GM19467 (cell line): ENCODE data around the gene ATP6V0B.
A peak's percentile ranks its signal among the peaks of the same experiment; 100 is the strongest.

ENCODE experiments used
- ATAC-seq: cut with Tn5 transposase; IDR thresholded peaks from one replicate; pipeline ENCODE4 v1.9.1; 2021; ENCODE audit warnings: mild to moderate bottlenecking, moderate library complexity; ENCODE audit not compliant: unreplicated experiment

The ATP6V0B gene

GRCh38 chr1:43968348-43968948 lies 6.3 kb upstream of the ATP6V0B start:
- no peak for ATAC-seq

GRCh38 chr1:43969416-43969745 lies 5.4 kb upstream of the ATP6V0B start:
- no peak for ATAC-seq

GRCh38 chr1:43969746-43970466 lies 4.9 kb upstream of the ATP6V0B start, which contains the start of gene DPH2:
DPH2 (plus strand) TSS chr1:43970010; CDS start chr1:43970176, 166 bp downstream.
- ATAC-seq: peak; percentile 75

- ATAC-seq: no peak
Measured at GRCh38 chr1:43970502-43970901, 4.3 kb upstream of the ATP6V0B start.

- ATAC-seq: no peak
Measured at GRCh38 chr1:43970911-43971310, 3.8 kb upstream of the ATP6V0B start.

GRCh38 chr1:43971336-43971980 lies 3.3 kb upstream of the ATP6V0B start:
- no peak for ATAC-seq

GRCh38 chr1:43973981-43974442 lies 748 bp upstream of the ATP6V0B start:
- no peak for ATAC-seq

- ATAC-seq: no peak
Measured at GRCh38 chr1:43975249-43975961, 645 bp downstream of the ATP6V0B start.

- ATAC-seq: no peak
Measured at GRCh38 chr1:43976045-43976444, 1.3 kb downstream of the ATP6V0B start.

- no peak for ATAC-seq
Measured at GRCh38 chr1:43976890-43977289, 2.1 kb downstream of the ATP6V0B start.

GRCh38 chr1:43977376-43978263 lies 2.9 kb downstream of the ATP6V0B start:
- ATAC-seq: no peak

GRCh38 chr1:43978264-43978550 lies 3.4 kb downstream of the ATP6V0B start:
- ATAC-seq: no peak

GRCh38 chr1:43978551-43979260 lies 3.9 kb downstream of the ATP6V0B start, which contains the start of gene B4GALT2:
B4GALT2 (plus strand) TSS chr1:43979210; CDS start chr1:43981161, 1,951 bp downstream.
- ATAC-seq: no peak

- no peak for ATAC-seq
Measured at GRCh38 chr1:43979261-43979527, 4.4 kb downstream of the ATP6V0B start.

GRCh38 chr1:43979528-43980254 lies 4.9 kb downstream of the ATP6V0B start:
- ATAC-seq: no peak

GRCh38 chr1:43980255-43981134 lies 5.7 kb downstream of the ATP6V0B start:
- no peak for ATAC-seq

GRCh38 chr1:43981135-43981491 lies 6.4 kb downstream of the ATP6V0B start:
- no peak for ATAC-seq

GRCh38 chr1:43981636-43982035 lies 6.9 kb downstream of the ATP6V0B start:
- ATAC-seq: no peak

- ATAC-seq: no peak
Measured at GRCh38 chr1:43982241-43982640, 7.5 kb downstream of the ATP6V0B start.
